Measurements from ENCODE around the gene C5orf24. TPM values are rescaled to one million over a fixed set of nuclear protein-coding genes. Genes with fewer than 3 reads are reported as not detected.
"Not testable (repeated sequence)": the region's sequence is repeated elsewhere in the genome, so short reads cannot be mapped to it uniquely, and the experiment has no call there.

Gene C5orf24
- polyA plus RNA-seq, 1 experiment, result 92.3 TPM

DNA sequence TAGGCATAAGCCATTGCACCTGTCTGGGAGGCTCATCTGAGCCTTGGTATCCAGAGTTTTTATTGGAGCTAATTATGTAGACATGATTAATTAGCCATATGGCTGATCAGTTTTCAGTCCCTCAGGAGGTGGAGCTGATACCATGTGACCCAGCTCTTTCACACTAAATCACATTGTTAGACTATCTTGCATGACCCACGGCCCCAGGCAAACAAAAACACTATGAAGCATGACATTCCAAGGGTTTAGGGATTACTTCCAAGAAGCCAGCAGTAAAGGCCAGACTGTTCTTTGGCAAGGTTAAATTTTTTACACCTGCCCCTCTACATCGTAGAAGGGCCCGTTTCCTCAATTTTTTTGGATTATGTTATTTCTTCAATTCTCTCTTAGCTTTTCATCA, 5.0 kb upstream of the C5orf24 start:
- Histone ChIP-seq H3K9me3 (ENCODE audit: control insufficient read depth, insufficient read depth, low read length) (no peaks in the 10 kb centered on the region; the same call in 1 of the 2 replicates), H3K27me3 (ENCODE audit: control insufficient read depth, insufficient read depth, low read length) (no peaks in the 10 kb centered on the region), H3K4me3 (ENCODE audit: low read depth, low read length) (no peak overlapping the region), H3K27ac (ENCODE audit: low read depth, low read length) (no peak overlapping the region)
- no peak for DNase-seq (ENCODE audit: low read depth, low spot score)
- POLR2A ChIA-PET, result interaction anchor here (0.8 kb wide), 1 partner anchor 83 kb away, joined by 3 read pairs; the partner anchor contains the start of gene DDX46
- CTCF ChIA-PET, result interaction anchor here (0.5 kb wide), 1 partner anchor 79 kb away, joined by 3 read pairs; no protein-coding TSS in a partner anchor
- no peak for TF ChIP-seq CTCF (IDR thresholded peaks at IDR 0.05; ENCODE audit: low read depth, low read length)

DNA sequence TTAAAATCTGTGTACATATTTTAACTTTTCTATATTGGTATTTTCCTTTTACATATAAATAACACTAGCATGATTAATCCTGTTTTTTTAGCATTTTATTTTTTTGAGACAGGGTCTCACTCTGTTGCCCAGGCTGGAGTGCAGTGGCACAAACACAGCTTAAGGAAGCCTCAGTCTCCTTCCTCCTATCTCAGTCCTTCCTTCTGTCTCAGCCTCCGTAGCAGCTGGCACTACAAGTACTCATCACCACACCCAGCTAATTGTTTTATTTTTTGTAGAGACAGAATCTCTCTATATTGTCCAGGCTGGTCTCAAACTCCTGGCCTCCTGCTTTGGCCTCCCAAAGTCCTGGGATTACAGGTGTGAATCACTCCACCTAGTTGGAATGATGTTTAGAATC, 1.5 kb upstream of the C5orf24 start:
- no peak for DNase-seq (ENCODE audit: low read depth, low spot score)
- CTCF ChIA-PET, result no interaction called here
- POLR2A ChIA-PET, result no interaction called here
- Histone ChIP-seq H3K4me3 (ENCODE audit: low read depth, low read length) (no peak overlapping the region), H3K9me3 (ENCODE audit: control insufficient read depth, insufficient read depth, low read length) (peaks cover 3% of the 10 kb centered on the region), H3K27ac (ENCODE audit: low read depth, low read length) (no peak overlapping the region), H3K27me3 (ENCODE audit: control insufficient read depth, insufficient read depth, low read length) (no peaks in the 10 kb centered on the region)
- TF ChIP-seq CTCF (IDR thresholded peaks at IDR 0.05; ENCODE audit: low read depth, low read length), result no peak

- no peak for TF ChIP-seq CTCF (IDR thresholded peaks at IDR 0.05; ENCODE audit: low read depth, low read length)
- peak overlapping the region; percentile 89 for H3K27ac ChIP-seq (ENCODE audit: low read depth, low read length)
- H3K27me3 ChIP-seq (ENCODE audit: control insufficient read depth, insufficient read depth, low read length), result no peaks in the 10 kb centered on the region
- ChIA-PET CTCF (interaction anchor here (0.8 to 1.0 kb wide), 2 partner anchors 18 to 60 kb away, joined by 4 to 7 read pairs; partner anchors contain the start of gene PCBD2), POLR2A (interaction anchor here (0.5 to 1.4 kb wide), 12 partner anchors 12 to 619 kb away, joined by 3 to 34 read pairs (median 3); partner anchors contain the start of genes PCBD2, PPP2CA and TXNDC15)
- DNase-seq (ENCODE audit: low read depth, low spot score), result no peak
- H3K4me3 ChIP-seq (ENCODE audit: low read depth, low read length), result peak overlapping the region; percentile 86
- peaks cover 3% of the 10 kb centered on the region for H3K9me3 ChIP-seq (ENCODE audit: control insufficient read depth, insufficient read depth, low read length)
Observed at GRCh38 chr5:134845335-134845851, 375 bp upstream of the C5orf24 start.

GRCh38 chr5:134846641-134846960, 833 bp downstream of the C5orf24 start:
- Histone ChIP-seq H3K4me3 (ENCODE audit: low read depth, low read length) (peak overlapping the region; percentile 86), H3K27ac (ENCODE audit: low read depth, low read length) (peak overlapping the region; percentile 89), H3K27me3 (ENCODE audit: control insufficient read depth, insufficient read depth, low read length) (no peaks in the 10 kb centered on the region), H3K9me3 (ENCODE audit: control insufficient read depth, insufficient read depth, low read length) (peaks cover 3% of the 10 kb centered on the region; the same call in 1 of the 2 replicates)
- DNase-seq (ENCODE audit: low read depth, low spot score), result no peak
- CTCF ChIA-PET, result no interaction called here
- no peak for TF ChIP-seq CTCF (IDR thresholded peaks at IDR 0.05; ENCODE audit: low read depth, low read length)
- POLR2A ChIA-PET, result interaction anchor here (0.6 kb wide), 1 partner anchor 13 kb away, joined by 3 read pairs; no protein-coding TSS in a partner anchor

GRCh38 chr5:134849434-134849933, 3.7 kb downstream of the C5orf24 start:
- ChIA-PET POLR2A (interaction anchor here (0.5 to 1.3 kb wide), 3 partner anchors 25 to 68 kb away, joined by 3 to 4 read pairs (median 3); partner anchors contain the start of genes PCBD2 and TXNDC15), CTCF (interaction anchor here (0.7 to 1.5 kb wide), 2 partner anchors 12 to 93 kb away, joined by 6 to 7 read pairs; no protein-coding TSS in a partner anchor)
- not testable (repeated sequence) for DNase-seq (ENCODE audit: low read depth, low spot score); H3K27ac ChIP-seq (ENCODE audit: low read depth, low read length); H3K27me3 ChIP-seq (ENCODE audit: control insufficient read depth, insufficient read depth, low read length); H3K9me3 ChIP-seq (ENCODE audit: control insufficient read depth, insufficient read depth, low read length); H3K4me3 ChIP-seq (ENCODE audit: low read depth, low read length)
